NK-92 (cell line): Measurements from ENCODE around the gene CREG2.

ENCODE experiments used
- DNase-seq: peaks from one replicate; lab custom pipeline; 2025; ENCODE audit not compliant: unreplicated experiment; lab: John Stamatoyannopoulos, UW

The CREG2 gene

GRCh38 chr2:101310090-101310833, 77.0 kb downstream of the CREG2 start:
- DNase-seq, result no peak

- DNase-seq, result peak; percentile 39
Measured at GRCh38 chr2:101308432-101309210, 78.7 kb downstream of the CREG2 start, which contains the start of gene RNF149. Gene RNF149 (minus strand): TSS chr2:101308701. CDS start chr2:101308588, 113 bp downstream.

- DNase-seq, result no peak
Measured at GRCh38 chr2:101307950-101308431, 79.3 kb downstream of the CREG2 start.

GRCh38 chr2:101307503-101307902, 79.8 kb downstream of the CREG2 start:
- DNase-seq, result no peak

- no peak for DNase-seq
Measured at GRCh38 chr2:101306410-101306809, 80.9 kb downstream of the CREG2 start.

- DNase-seq, result no peak
Measured at GRCh38 chr2:101305492-101306078, 81.7 kb downstream of the CREG2 start.

GRCh38 chr2:101305035-101305434, 82.3 kb downstream of the CREG2 start:
- DNase-seq, result no peak

- no peak for DNase-seq
Measured at GRCh38 chr2:101303688-101304087, 83.6 kb downstream of the CREG2 start.

- no peak for DNase-seq
Measured at GRCh38 chr2:101302016-101302415, 85.3 kb downstream of the CREG2 start.

- DNase-seq, result no peak
Measured at GRCh38 chr2:101300836-101301235, 86.5 kb downstream of the CREG2 start.

- no peak for DNase-seq
Measured at GRCh38 chr2:101300164-101300563, 87.1 kb downstream of the CREG2 start.

- DNase-seq, result no peak
Measured at GRCh38 chr2:101299604-101300003, 87.7 kb downstream of the CREG2 start.

- no peak for DNase-seq
Measured at GRCh38 chr2:101297383-101297782, 89.9 kb downstream of the CREG2 start.

- DNase-seq, result no peak
Measured at GRCh38 chr2:101296371-101296770, 90.9 kb downstream of the CREG2 start.

- no peak for DNase-seq
Measured at GRCh38 chr2:101295895-101296294, 91.4 kb downstream of the CREG2 start.
